ENCODE measurements around the gene DALRD3. TPM values are rescaled to one million over a fixed set of nuclear protein-coding genes. Genes with fewer than 3 reads are reported as not detected.

The DALRD3 gene
- total and polyA plus RNA-seq, 2 experiments from 2014 or later = 31.0 to 57.7 TPM

GRCh38 chr3:49005303-49005680, 13.1 kb downstream of the DALRD3 start:
- peaks cover 3% of the 10 kb centered on the region; the same call in 2 of the 3 replicates for H3K9me3 Mint-ChIP-seq
- Histone ChIP-seq H3K27ac (ENCODE audit: low read depth) (no peak overlapping the region), H3K9me2 (ENCODE audit: insufficient read depth) (no peaks in the 10 kb centered on the region; the same call in 1 of the 2 replicates), H3F3A (replicated peaks; ENCODE audit: low read depth) (0 out of 2 replicates have a peak, but pooled peaks cover 5% of the 10 kb centered on the region), H3K36me3 (ENCODE audit: insufficient read depth) (no peaks in the 10 kb centered on the region), H3K27me3 (ENCODE audit: insufficient read depth) (no peaks in the 10 kb centered on the region), H3K4me2 (no peak overlapping the region), H3K79me2 (replicated peaks; ENCODE audit: insufficient read depth) (peaks cover 28% of the 10 kb centered on the region), H2AFZ (no peak overlapping the region), H4K20me1 (replicated peaks; ENCODE audit: insufficient read depth) (peaks cover 16% of the 10 kb centered on the region), H3K4me1 (ENCODE audit: insufficient read depth) (peaks cover 9% of the 10 kb centered on the region), H3K4me3 (no peak overlapping the region)
- no peak overlapping the region for H3K4me3 Mint-ChIP-seq
- H3K27me3 Mint-ChIP-seq (ENCODE audit: insufficient read depth, low read depth, poor library complexity) = peaks cover 12% of the 10 kb centered on the region
- H3K4me1 Mint-ChIP-seq = peaks cover 21% of the 10 kb centered on the region
- TF ChIP-seq, protein P1, sequence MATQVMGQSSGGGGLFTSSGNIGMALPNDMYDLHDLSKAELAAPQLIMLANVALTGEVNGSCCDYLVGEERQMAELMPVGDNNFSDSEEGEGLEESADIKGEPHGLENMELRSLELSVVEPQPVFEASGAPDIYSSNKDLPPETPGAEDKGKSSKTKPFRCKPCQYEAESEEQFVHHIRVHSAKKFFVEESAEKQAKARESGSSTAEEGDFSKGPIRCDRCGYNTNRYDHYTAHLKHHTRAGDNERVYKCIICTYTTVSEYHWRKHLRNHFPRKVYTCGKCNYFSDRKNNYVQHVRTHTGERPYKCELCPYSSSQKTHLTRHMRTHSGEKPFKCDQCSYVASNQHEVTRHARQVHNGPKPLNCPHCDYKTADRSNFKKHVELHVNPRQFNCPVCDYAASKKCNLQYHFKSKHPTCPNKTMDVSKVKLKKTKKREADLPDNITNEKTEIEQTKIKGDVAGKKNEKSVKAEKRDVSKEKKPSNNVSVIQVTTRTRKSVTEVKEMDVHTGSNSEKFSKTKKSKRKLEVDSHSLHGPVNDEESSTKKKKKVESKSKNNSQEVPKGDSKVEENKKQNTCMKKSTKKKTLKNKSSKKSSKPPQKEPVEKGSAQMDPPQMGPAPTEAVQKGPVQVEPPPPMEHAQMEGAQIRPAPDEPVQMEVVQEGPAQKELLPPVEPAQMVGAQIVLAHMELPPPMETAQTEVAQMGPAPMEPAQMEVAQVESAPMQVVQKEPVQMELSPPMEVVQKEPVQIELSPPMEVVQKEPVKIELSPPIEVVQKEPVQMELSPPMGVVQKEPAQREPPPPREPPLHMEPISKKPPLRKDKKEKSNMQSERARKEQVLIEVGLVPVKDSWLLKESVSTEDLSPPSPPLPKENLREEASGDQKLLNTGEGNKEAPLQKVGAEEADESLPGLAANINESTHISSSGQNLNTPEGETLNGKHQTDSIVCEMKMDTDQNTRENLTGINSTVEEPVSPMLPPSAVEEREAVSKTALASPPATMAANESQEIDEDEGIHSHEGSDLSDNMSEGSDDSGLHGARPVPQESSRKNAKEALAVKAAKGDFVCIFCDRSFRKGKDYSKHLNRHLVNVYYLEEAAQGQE (IDR thresholded peaks at IDR 0.05; ENCODE audit: unreplicated experiment) = no peak
- TF ChIP-seq ZNF114 (CRISPR knock-in tag; IDR thresholded peaks at IDR 0.05) = no peak
- no peak for TF ChIP-seq ZNF331 (CRISPR knock-in tag; IDR thresholded peaks at IDR 0.05; ENCODE audit: low read depth)
- no peak for ATAC-seq
- no peak overlapping the region for H3K27ac Mint-ChIP-seq
- no peak for DNase-seq (ENCODE audit: low spot score)
- peaks cover 14% of the 10 kb centered on the region for H3K36me3 Mint-ChIP-seq (ENCODE audit: low read depth)

DNA sequence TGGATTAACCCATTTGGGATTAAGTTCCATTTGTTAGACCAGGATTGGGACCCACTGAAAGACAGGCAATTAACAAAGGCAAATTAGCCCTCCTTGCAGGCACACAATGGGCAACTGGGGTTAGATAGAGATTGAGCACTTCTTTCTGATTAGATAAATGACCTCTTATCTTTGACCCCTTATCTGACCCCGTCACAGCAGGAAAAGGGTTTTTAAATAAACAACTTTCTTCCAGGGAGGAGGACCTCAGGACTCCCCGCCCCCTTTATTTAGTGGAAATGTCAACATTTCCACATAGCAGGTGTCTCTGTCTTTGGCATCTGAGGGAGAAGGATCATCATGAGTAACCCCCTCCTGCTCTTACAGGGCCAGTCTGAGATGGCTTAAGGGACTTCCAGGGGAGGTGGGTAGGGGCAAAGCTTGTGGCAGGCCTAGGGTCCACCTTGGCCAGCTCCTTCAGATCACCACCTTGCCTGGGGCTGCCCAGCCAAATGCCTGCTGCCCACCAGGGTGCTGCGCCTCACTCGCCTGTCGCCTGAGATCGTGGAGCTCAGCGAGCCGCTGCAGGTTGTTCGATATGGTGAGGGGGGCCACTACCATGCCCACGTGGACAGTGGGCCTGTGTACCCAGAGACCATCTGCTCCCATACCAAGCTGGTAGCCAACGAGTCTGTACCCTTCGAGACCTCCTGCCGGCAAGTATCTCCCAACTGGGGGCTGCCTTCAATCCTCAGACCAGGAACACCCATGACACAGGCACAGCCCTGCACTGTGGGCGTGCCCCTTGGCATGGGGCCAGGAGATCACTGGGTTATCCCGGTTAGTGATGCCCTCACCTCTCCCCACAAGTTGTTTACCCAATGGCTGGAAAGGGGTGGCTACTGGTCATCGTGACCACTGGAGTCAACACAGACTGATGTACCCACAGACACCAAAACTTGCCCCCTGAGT, 13.8 kb downstream of the DALRD3 start:
- H2AFZ ChIP-seq = no peak overlapping the region
- Mint-ChIP-seq H3K36me3 (ENCODE audit: low read depth) (peaks cover 14% of the 10 kb centered on the region), H3K9me3 (peaks cover 3% of the 10 kb centered on the region; the same call in 2 of the 3 replicates), H3K27me3 (ENCODE audit: insufficient read depth, low read depth, poor library complexity) (peaks cover 11% of the 10 kb centered on the region), H3K4me3 (no peak overlapping the region), H3K4me1 (peaks cover 26% of the 10 kb centered on the region), H3K27ac (no peak overlapping the region)
- DNase-seq (ENCODE audit: low spot score) (no peak), ATAC-seq (no peak)
- peaks cover 15% of the 10 kb centered on the region for H4K20me1 ChIP-seq (replicated peaks; ENCODE audit: insufficient read depth)
- no peak overlapping the region for H3K4me3 ChIP-seq
- no peak overlapping the region for H3K4me2 ChIP-seq
- H3K9me2 ChIP-seq (ENCODE audit: insufficient read depth) = no peaks in the 10 kb centered on the region; the same call in 1 of the 2 replicates
- H3F3A ChIP-seq (replicated peaks; ENCODE audit: low read depth) = 0 out of 2 replicates have a peak, but pooled peaks cover 5% of the 10 kb centered on the region
- no peaks in the 10 kb centered on the region for H3K27me3 ChIP-seq (ENCODE audit: insufficient read depth)
- peaks cover 15% of the 10 kb centered on the region for H3K4me1 ChIP-seq (ENCODE audit: insufficient read depth)
- H3K36me3 ChIP-seq (ENCODE audit: insufficient read depth) = no peaks in the 10 kb centered on the region
- H3K27ac ChIP-seq (ENCODE audit: low read depth) = no peak overlapping the region
- TF ChIP-seq, protein P2, sequence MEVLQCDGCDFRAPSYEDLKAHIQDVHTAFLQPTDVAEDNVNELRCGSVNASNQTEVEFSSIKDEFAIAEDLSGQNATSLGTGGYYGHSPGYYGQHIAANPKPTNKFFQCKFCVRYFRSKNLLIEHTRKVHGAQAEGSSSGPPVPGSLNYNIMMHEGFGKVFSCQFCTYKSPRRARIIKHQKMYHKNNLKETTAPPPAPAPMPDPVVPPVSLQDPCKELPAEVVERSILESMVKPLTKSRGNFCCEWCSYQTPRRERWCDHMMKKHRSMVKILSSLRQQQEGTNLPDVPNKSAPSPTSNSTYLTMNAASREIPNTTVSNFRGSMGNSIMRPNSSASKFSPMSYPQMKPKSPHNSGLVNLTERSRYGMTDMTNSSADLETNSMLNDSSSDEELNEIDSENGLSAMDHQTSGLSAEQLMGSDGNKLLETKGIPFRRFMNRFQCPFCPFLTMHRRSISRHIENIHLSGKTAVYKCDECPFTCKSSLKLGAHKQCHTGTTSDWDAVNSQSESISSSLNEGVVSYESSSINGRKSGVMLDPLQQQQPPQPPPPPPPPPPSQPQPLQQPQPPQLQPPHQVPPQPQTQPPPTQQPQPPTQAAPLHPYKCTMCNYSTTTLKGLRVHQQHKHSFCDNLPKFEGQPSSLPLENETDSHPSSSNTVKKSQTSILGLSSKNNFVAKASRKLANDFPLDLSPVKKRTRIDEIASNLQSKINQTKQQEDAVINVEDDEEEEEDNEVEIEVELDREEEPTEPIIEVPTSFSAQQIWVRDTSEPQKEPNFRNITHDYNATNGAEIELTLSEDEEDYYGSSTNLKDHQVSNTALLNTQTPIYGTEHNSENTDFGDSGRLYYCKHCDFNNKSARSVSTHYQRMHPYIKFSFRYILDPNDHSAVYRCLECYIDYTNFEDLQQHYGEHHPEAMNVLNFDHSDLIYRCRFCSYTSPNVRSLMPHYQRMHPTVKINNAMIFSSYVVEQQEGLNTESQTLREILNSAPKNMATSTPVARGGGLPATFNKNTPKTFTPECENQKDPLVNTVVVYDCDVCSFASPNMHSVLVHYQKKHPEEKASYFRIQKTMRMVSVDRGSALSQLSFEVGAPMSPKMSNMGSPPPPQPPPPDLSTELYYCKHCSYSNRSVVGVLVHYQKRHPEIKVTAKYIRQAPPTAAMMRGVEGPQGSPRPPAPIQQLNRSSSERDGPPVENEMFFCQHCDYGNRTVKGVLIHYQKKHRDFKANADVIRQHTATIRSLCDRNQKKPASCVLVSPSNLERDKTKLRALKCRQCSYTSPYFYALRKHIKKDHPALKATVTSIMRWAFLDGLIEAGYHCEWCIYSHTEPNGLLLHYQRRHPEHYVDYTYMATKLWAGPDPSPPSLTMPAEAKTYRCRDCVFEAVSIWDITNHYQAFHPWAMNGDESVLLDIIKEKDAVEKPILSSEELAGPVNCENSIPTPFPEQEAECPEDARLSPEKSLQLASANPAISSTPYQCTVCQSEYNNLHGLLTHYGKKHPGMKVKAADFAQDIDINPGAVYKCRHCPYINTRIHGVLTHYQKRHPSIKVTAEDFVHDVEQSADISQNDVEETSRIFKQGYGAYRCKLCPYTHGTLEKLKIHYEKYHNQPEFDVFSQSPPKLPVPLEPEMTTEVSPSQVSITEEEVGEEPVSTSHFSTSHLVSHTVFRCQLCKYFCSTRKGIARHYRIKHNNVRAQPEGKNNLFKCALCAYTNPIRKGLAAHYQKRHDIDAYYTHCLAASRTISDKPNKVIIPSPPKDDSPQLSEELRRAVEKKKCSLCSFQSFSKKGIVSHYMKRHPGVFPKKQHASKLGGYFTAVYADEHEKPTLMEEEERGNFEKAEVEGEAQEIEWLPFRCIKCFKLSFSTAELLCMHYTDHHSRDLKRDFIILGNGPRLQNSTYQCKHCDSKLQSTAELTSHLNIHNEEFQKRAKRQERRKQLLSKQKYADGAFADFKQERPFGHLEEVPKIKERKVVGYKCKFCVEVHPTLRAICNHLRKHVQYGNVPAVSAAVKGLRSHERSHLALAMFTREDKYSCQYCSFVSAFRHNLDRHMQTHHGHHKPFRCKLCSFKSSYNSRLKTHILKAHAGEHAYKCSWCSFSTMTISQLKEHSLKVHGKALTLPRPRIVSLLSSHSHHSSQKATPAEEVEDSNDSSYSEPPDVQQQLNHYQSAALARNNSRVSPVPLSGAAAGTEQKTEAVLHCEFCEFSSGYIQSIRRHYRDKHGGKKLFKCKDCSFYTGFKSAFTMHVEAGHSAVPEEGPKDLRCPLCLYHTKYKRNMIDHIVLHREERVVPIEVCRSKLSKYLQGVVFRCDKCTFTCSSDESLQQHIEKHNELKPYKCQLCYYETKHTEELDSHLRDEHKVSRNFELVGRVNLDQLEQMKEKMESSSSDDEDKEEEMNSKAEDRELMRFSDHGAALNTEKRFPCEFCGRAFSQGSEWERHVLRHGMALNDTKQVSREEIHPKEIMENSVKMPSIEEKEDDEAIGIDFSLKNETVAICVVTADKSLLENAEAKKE (CRISPR knock-in tag; IDR thresholded peaks at IDR 0.05) = no peak
- no peak for TF ChIP-seq STAT1 (IDR thresholded peaks at IDR 0.05; ENCODE audit: unreplicated experiment)
- peaks cover 22% of the 10 kb centered on the region for H3K79me2 ChIP-seq (replicated peaks; ENCODE audit: insufficient read depth)

All from GM23338 (cell line).